HL-60 (cell line): ENCODE measurements around the gene MYL6B.

Source experiments
- GABPA ChIP-seq: IDR thresholded peaks from 2 replicates; pipeline ENCODE4 v1.6.1; 2012; ENCODE audit warnings: low read depth
- POLR2AphosphoS5 ChIP-seq: IDR thresholded peaks from 2 replicates; pipeline ENCODE4 v1.6.1; 2012; ENCODE audit warnings: low read depth
- SPI1 ChIP-seq: IDR thresholded peaks from 2 replicates; pipeline ENCODE4 v1.6.1; 2012; ENCODE audit warnings: low read depth, mild to moderate bottlenecking, borderline replicate concordance
- TF ChIP-seq, protein P1 (sequence below): IDR thresholded peaks from one replicate; pipeline ENCODE4 v1.5.1; 2011; ENCODE audit warnings: low read length, control low read depth, inconsistent platforms; ENCODE audit not compliant: insufficient read depth
- TF ChIP-seq, protein P2 (sequence below): IDR thresholded peaks from 2 replicates; pipeline ENCODE4 v1.6.1; 2012; ENCODE audit warnings: low read depth; ENCODE audit not compliant: insufficient replicate concordance

DNA sequence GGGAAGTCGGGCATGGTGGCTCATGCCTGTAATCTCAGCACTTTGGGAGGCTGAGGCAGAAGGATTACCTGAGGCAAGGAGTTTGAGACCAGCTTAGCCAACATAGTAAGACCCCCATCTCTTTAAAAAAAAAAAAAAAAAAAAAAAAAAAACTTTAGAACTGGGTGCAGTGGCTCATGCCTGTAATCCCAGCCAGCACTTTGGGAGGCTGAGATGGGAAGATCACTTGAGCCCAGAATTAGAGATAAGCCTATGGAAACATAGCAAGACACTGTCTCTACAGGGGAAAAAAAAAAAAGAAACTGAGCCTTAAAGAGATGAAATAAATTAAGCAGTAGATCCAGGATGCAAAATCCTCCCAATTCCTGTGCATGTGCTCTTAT, 49.7 kb upstream of the MYL6B start:
- TF ChIP-seq, protein P1, sequence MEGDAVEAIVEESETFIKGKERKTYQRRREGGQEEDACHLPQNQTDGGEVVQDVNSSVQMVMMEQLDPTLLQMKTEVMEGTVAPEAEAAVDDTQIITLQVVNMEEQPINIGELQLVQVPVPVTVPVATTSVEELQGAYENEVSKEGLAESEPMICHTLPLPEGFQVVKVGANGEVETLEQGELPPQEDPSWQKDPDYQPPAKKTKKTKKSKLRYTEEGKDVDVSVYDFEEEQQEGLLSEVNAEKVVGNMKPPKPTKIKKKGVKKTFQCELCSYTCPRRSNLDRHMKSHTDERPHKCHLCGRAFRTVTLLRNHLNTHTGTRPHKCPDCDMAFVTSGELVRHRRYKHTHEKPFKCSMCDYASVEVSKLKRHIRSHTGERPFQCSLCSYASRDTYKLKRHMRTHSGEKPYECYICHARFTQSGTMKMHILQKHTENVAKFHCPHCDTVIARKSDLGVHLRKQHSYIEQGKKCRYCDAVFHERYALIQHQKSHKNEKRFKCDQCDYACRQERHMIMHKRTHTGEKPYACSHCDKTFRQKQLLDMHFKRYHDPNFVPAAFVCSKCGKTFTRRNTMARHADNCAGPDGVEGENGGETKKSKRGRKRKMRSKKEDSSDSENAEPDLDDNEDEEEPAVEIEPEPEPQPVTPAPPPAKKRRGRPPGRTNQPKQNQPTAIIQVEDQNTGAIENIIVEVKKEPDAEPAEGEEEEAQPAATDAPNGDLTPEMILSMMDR: no peak
- no peak for TF ChIP-seq GABPA
- TF ChIP-seq POLR2AphosphoS5: no peak
- TF ChIP-seq, protein P2, sequence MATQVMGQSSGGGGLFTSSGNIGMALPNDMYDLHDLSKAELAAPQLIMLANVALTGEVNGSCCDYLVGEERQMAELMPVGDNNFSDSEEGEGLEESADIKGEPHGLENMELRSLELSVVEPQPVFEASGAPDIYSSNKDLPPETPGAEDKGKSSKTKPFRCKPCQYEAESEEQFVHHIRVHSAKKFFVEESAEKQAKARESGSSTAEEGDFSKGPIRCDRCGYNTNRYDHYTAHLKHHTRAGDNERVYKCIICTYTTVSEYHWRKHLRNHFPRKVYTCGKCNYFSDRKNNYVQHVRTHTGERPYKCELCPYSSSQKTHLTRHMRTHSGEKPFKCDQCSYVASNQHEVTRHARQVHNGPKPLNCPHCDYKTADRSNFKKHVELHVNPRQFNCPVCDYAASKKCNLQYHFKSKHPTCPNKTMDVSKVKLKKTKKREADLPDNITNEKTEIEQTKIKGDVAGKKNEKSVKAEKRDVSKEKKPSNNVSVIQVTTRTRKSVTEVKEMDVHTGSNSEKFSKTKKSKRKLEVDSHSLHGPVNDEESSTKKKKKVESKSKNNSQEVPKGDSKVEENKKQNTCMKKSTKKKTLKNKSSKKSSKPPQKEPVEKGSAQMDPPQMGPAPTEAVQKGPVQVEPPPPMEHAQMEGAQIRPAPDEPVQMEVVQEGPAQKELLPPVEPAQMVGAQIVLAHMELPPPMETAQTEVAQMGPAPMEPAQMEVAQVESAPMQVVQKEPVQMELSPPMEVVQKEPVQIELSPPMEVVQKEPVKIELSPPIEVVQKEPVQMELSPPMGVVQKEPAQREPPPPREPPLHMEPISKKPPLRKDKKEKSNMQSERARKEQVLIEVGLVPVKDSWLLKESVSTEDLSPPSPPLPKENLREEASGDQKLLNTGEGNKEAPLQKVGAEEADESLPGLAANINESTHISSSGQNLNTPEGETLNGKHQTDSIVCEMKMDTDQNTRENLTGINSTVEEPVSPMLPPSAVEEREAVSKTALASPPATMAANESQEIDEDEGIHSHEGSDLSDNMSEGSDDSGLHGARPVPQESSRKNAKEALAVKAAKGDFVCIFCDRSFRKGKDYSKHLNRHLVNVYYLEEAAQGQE: no peak
- TF ChIP-seq SPI1: no peak
